ENCODE data around the gene KCNJ6.
"Not testable (repeated sequence)": the region's sequence is repeated elsewhere in the genome, so short reads cannot be mapped to it uniquely, and the experiment has no call there.

Gene KCNJ6

DNA sequence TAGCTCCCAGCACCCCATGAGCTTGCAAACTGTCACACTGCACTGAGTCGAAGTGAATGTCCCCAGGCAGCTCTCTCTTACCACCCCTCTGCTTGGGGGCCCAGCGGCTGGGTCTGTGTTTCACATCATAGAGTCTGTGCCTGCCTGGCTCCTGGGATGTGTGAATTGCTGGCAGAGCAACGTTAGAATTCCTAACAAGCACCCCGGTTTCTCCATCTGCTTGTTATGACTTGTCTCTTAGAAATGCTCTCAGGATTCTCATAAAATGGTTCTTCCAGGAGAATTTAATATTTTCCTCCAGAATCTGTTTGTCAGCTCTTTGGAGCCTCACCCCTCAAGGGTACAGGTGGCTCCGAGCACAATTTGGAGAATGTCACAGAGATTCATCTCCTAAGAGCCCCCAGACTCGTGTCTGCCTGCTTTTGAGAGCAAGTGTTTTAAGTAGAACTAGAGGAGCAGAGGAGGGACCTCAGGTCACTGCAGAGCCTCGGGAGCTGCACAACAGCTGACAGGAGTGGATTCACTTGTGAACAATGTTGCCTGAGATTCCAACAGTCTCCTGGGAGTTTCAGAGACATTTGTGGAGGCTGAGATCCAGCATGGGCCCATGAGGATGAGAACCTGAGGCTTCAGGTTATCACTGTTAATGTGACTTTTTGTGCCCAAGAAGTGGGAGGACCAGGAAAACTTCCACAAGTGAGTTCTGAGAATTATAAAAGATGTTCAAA, 131.5 kb downstream of the KCNJ6 start:
- Histone ChIP-seq H3K36me3 (replicated peaks) (no peaks in the 10 kb centered on the region), H3K4me1 (no peaks in the 10 kb centered on the region), H3K9me3 (peaks cover 5% of the 10 kb centered on the region), H3K4me3 (no peak overlapping the region), H3K27me3 (ENCODE audit: low read depth) (no peaks in the 10 kb centered on the region)
- DNase-seq (ENCODE audit: low spot score in 2 of 2) = no peak
- in situ Hi-C loops (cut with MboI; ENCODE audit: low sequenced_read_pairs) = no loop called here

DNA sequence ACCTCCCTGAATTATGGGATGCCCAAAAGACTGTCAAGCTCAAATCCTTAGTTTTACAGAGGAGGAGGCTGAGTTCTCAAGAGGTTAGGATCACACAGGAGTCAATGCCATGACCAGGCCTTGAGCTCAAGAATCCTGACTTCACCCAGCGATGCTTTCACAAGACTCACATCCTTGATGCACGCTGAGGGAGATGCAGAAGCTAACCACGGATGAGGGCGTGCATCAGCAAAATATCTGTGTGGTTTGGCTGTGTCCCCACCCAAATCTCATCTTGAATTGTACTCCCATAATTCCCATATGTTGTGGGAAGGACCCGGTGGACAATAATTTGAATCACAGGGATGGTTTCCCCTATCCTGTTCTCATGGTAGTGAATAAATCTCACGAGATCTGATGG, 133.2 kb downstream of the KCNJ6 start:
- in situ Hi-C loops (cut with MboI; ENCODE audit: low sequenced_read_pairs) = no loop called here

GRCh38 chr21:37780991-37781983, 135.0 kb downstream of the KCNJ6 start:
- Histone ChIP-seq H3K36me3 (replicated peaks) (no peaks in the 10 kb centered on the region), H3K4me3 (no peak overlapping the region), H3K4me1 (no peaks in the 10 kb centered on the region), H3K9me3 (peaks cover 5% of the 10 kb centered on the region), H3K27me3 (ENCODE audit: low read depth) (no peaks in the 10 kb centered on the region)
- no peak for DNase-seq (ENCODE audit: low spot score in 2 of 2)
- in situ Hi-C loops (cut with MboI; ENCODE audit: low sequenced_read_pairs) = no loop called here

More for the DNA sequence above, 133.2 kb downstream of the KCNJ6 start:
- Histone ChIP-seq H3K9me3 (peaks cover 5% of the 10 kb centered on the region), H3K4me3 (no peak overlapping the region), H3K27me3 (ENCODE audit: low read depth) (no peaks in the 10 kb centered on the region), H3K4me1 (no peaks in the 10 kb centered on the region), H3K36me3 (replicated peaks) (no peaks in the 10 kb centered on the region)
- no peak for DNase-seq (ENCODE audit: low spot score in 2 of 2)

- Histone ChIP-seq H3K36me3 (replicated peaks) (no peaks in the 10 kb centered on the region), H3K4me1 (no peaks in the 10 kb centered on the region), H3K27me3 (ENCODE audit: low read depth) (no peaks in the 10 kb centered on the region), H3K9me3 (no peaks in the 10 kb centered on the region), H3K4me3 (no peak overlapping the region)
- DNase-seq (ENCODE audit: low spot score in 2 of 2) = no peak
- in situ Hi-C loops (cut with MboI; ENCODE audit: low sequenced_read_pairs) = no loop called here
Measured at GRCh38 chr21:37771181-37771580, 145.1 kb downstream of the KCNJ6 start.

GRCh38 chr21:37770461-37770860, 145.8 kb downstream of the KCNJ6 start:
- H3K36me3 ChIP-seq (replicated peaks) = no peaks in the 10 kb centered on the region
- DNase-seq (ENCODE audit: low spot score in 2 of 2) = no peak
- H3K9me3 ChIP-seq = no peaks in the 10 kb centered on the region
- H3K4me3 ChIP-seq = no peak overlapping the region
- no peaks in the 10 kb centered on the region for H3K27me3 ChIP-seq (ENCODE audit: low read depth)
- in situ Hi-C loops (cut with MboI; ENCODE audit: low sequenced_read_pairs) = no loop called here
- no peaks in the 10 kb centered on the region for H3K4me1 ChIP-seq

DNA sequence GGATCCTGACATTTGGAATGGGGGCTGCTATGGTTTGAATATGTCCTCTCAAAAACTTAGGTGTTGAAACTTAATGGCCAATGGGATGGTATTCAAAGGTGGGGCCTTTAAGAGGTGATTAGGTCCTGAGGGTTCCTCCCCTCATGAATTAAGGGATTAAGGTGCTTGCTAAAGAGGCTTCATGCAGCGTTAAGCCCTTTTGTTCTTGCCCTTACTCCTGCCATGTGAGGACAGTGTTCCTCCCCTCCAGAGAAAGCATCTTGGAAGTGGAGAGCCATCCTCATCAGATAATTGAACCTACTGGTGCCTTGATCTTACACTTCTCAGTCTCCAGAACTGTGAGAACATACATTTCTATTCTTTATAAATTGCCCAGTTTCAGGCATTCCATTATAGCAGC, 146.6 kb downstream of the KCNJ6 start:
- no peaks in the 10 kb centered on the region for H3K9me3 ChIP-seq
- H3K4me3 ChIP-seq = no peak overlapping the region
- no peaks in the 10 kb centered on the region for H3K36me3 ChIP-seq (replicated peaks)
- in situ Hi-C loops (cut with MboI; ENCODE audit: low sequenced_read_pairs) = no loop called here
- H3K27me3 ChIP-seq (ENCODE audit: low read depth) = no peaks in the 10 kb centered on the region
- H3K4me1 ChIP-seq = no peaks in the 10 kb centered on the region
- no peak for DNase-seq (ENCODE audit: low spot score in 2 of 2)

GRCh38 chr21:37767984-37768383, 148.3 kb downstream of the KCNJ6 start:
- no peaks in the 10 kb centered on the region for H3K27me3 ChIP-seq (ENCODE audit: low read depth)
- H3K9me3 ChIP-seq = 0 out of 2 replicates have a peak, but pooled peaks cover 2% of the 10 kb centered on the region
- no peak for DNase-seq (ENCODE audit: low spot score in 2 of 2)
- in situ Hi-C loops (cut with MboI; ENCODE audit: low sequenced_read_pairs) = no loop called here
- H3K36me3 ChIP-seq (replicated peaks) = no peaks in the 10 kb centered on the region
- H3K4me3 ChIP-seq = no peak overlapping the region
- no peaks in the 10 kb centered on the region for H3K4me1 ChIP-seq

- no peak overlapping the region for H3K4me3 ChIP-seq
- H3K4me1 ChIP-seq = no peaks in the 10 kb centered on the region
- H3K9me3 ChIP-seq = 0 out of 2 replicates have a peak, but pooled peaks cover 2% of the 10 kb centered on the region
- no peaks in the 10 kb centered on the region for H3K27me3 ChIP-seq (ENCODE audit: low read depth)
- no peak for DNase-seq (ENCODE audit: low spot score in 2 of 2)
- no peaks in the 10 kb centered on the region for H3K36me3 ChIP-seq (replicated peaks)
- in situ Hi-C loops (cut with MboI; ENCODE audit: low sequenced_read_pairs) = no loop called here
Measured at GRCh38 chr21:37766129-37766528, 150.1 kb downstream of the KCNJ6 start.

DNA sequence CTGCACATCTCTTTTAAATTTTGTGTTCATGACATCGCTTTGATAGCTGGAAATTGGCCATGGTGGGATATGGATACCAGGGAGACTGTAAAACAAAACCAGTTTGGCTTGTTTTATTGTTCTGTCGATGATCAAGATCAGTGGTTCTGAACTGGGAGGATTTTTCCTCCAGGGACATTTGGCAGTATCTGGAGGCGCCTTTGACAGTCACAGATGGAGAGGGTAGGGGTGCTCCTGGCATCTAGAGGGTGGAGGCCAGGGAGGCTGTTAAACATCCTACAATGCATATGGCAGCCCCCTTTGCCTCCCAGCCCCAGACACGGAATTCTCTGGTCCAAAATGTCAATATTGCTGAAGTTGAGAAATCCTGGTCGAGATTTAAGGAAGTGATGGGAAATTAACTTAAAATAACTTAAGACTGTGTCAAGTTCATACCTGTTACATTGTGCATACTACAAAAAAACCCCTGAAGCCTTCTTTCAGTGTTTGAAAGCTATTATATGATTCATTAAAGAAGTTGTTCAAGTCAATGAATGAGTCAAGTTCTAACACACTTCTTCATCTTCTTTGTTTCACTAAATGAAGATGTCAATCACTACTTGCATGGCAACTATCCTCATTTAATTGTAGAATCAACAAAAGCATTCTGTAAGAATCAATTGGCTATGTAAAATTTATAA, 150.9 kb downstream of the KCNJ6 start:
- no peaks in the 10 kb centered on the region for H3K36me3 ChIP-seq (replicated peaks)
- in situ Hi-C loops (cut with MboI; ENCODE audit: low sequenced_read_pairs) = no loop called here
- no peaks in the 10 kb centered on the region for H3K27me3 ChIP-seq (ENCODE audit: low read depth)
- H3K4me3 ChIP-seq = no peak overlapping the region
- H3K4me1 ChIP-seq = no peaks in the 10 kb centered on the region
- 0 out of 2 replicates have a peak, but pooled peaks cover 2% of the 10 kb centered on the region for H3K9me3 ChIP-seq
- no peak for DNase-seq (ENCODE audit: low spot score in 2 of 2)

GRCh38 chr21:37764691-37765090, 151.6 kb downstream of the KCNJ6 start:
- H3K27me3 ChIP-seq (ENCODE audit: low read depth) = no peaks in the 10 kb centered on the region

DNA sequence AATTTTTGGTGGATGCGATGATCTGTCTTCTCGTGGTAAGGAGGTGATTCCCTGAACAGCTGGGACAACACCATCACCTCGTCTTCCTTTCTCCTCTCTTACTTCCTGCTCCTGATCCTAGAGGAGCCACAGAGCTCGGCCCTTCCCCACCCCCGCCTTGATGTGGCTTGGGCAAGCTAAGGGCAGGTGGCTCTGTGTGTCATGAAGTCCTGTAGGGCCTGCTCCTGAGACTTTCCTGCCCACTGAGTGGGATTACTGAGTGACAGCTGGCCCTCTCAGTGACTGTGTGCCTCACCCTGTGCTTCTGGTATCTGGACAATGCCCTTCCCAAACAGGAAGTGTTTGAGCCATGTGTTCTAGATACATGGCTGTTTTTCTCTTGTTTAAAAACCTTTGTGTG, 153.0 kb downstream of the KCNJ6 start:
- H3K4me3 ChIP-seq = no peak overlapping the region

More at GRCh38 chr21:37764691-37765090, 151.6 kb downstream of the KCNJ6 start:
- in situ Hi-C loops (cut with MboI; ENCODE audit: low sequenced_read_pairs) = no loop called here
- no peak for DNase-seq (ENCODE audit: low spot score in 2 of 2)
- Histone ChIP-seq H3K36me3 (replicated peaks) (no peaks in the 10 kb centered on the region), H3K9me3 (0 out of 2 replicates have a peak, but pooled peaks cover 2% of the 10 kb centered on the region), H3K4me1 (no peaks in the 10 kb centered on the region), H3K4me3 (no peak overlapping the region)

DNA sequence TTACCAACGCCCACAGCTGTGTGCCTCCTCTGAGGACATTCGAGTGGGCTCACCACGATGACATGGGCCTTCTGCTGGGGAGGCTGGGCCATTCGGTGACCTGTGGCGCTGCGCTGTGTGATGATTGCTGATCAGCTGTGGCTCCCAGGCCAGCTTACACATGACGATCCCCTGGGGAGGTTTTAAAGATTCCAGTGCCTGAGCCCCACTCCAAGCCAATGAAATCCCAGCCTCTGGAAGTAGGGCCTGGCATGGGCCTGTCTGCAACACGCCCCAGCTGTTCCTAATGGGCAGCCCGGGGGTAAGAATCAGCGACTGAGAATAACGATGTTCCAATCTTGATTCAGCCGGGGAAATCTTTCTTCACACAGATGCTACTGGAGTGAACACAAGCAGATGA, 153.7 kb downstream of the KCNJ6 start:
- Histone ChIP-seq H3K27me3 (ENCODE audit: low read depth) (no peaks in the 10 kb centered on the region), H3K9me3 (0 out of 2 replicates have a peak, but pooled peaks cover 2% of the 10 kb centered on the region), H3K36me3 (replicated peaks) (no peaks in the 10 kb centered on the region), H3K4me1 (no peaks in the 10 kb centered on the region), H3K4me3 (no peak overlapping the region)
- DNase-seq (ENCODE audit: low spot score in 2 of 2) = no peak
- in situ Hi-C loops (cut with MboI; ENCODE audit: low sequenced_read_pairs) = no loop called here

More for the DNA sequence above, 153.0 kb downstream of the KCNJ6 start:
- H3K36me3 ChIP-seq (replicated peaks) = no peaks in the 10 kb centered on the region
- in situ Hi-C loops (cut with MboI; ENCODE audit: low sequenced_read_pairs) = no loop called here
- H3K9me3 ChIP-seq = 0 out of 2 replicates have a peak, but pooled peaks cover 2% of the 10 kb centered on the region
- no peaks in the 10 kb centered on the region for H3K4me1 ChIP-seq
- DNase-seq (ENCODE audit: low spot score in 2 of 2) = no peak
- no peaks in the 10 kb centered on the region for H3K27me3 ChIP-seq (ENCODE audit: low read depth)

DNA sequence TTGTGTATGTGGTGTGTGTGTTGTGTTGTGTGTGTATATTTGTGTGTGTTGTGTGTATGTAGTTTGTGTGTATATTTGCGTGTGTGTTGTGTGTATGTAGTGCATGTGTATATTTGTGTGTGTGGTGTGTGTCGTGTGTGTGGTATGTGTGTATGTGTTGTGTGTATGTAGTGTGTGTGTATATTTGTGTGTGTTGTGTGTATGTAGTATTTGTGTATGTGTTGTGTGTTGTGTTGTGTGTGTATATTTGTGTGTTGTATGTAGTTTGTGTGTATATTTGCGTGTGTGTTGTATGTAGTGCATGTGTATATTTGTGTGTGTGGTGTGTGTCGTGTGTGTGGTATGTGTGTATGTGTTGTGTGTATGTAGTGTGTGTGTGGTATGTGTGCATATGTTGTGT, 154.9 kb downstream of the KCNJ6 start:
- H3K27me3 ChIP-seq (ENCODE audit: low read depth); H3K4me3 ChIP-seq; in situ Hi-C loops (cut with MboI; ENCODE audit: low sequenced_read_pairs); H3K9me3 ChIP-seq; H3K36me3 ChIP-seq (replicated peaks); H3K4me1 ChIP-seq; DNase-seq (ENCODE audit: low spot score in 2 of 2): not testable (repeated sequence)

All from HAP-1 (cell line).